Gastroesophageal sphincter (tissue), 4 donors: ENCODE data around the gene NOS1. TPM values are rescaled to one million over a fixed set of nuclear protein-coding genes. Genes with fewer than 3 reads are reported as not detected.

Source experiments
- ATAC-seq: fragments of 150-250 bp; one replicate; pipeline ENCODE4 v1.9.1; 2016; ENCODE audit warnings: mild to moderate bottlenecking, moderate library complexity
- H3K27ac ChIP-seq, 4 donors: fragments of 200-600 bp; sonication (generic) in 3 of 4; 1 replicate in 3 of 4; 2 replicates in 1 of 4; pipeline ENCODE4 v1.5.1; 2016 to 2019
- H3K27me3 ChIP-seq: fragments of 200-600 bp; sonication (generic); one replicate; pipeline ENCODE4 v1.5.1; 2019
- H3K36me3 ChIP-seq, 2 donors: fragments of 200-600 bp; sonication (generic); one replicate each; pipeline ENCODE4 v1.5.1; 2019; ENCODE audit warnings: control low read depth in 1 of 2
- H3K4me1 ChIP-seq, 3 donors: fragments of 200-600 bp; sonication (generic); 1 replicate in 2 of 3; 2 replicates in 1 of 3; pipeline ENCODE4 v1.5.1; 2016 to 2019; ENCODE audit warnings: control low read depth in 2 of 3
- H3K4me3 ChIP-seq, 2 donors: fragments of 200-600 bp; sonication (generic); one replicate each; pipeline ENCODE4 v1.5.1; 2019; ENCODE audit warnings: mild to moderate bottlenecking in 1 of 2, moderate library complexity in 1 of 2
- H3K9me3 ChIP-seq, 3 donors: fragments of 200-600 bp; sonication (generic); one replicate each; pipeline ENCODE4 v1.5.1; 2017 to 2019; ENCODE audit warnings: control low read depth in 2 of 3
- EP300 ChIP-seq: sonication (generic); formaldehyde crosslinking; IDR thresholded peaks from one replicate; pipeline ENCODE4 v1.6.1; 2017; ENCODE audit warnings: antibody characterized with exemption, mild to moderate bottlenecking
- POLR2A ChIP-seq, 2 donors: fragments of 450-650 bp; IDR thresholded peaks; one replicate each; pipeline ENCODE4 v1.6.1; 2017; ENCODE audit warnings: antibody characterized with exemption in 2 of 2, mild to moderate bottlenecking in 2 of 2, moderate library complexity in 1 of 2
- POLR2AphosphoS5 ChIP-seq: sonication (generic); formaldehyde crosslinking; IDR thresholded peaks from one replicate; pipeline ENCODE4 v1.6.1; 2017; ENCODE audit warnings: antibody characterized with exemption
- WGBS, 2 donors: methylation state at CpG; one replicate each; pipeline ENCODE4 v1.1.5; 2018; ENCODE audit warnings: low coverage in 1 of 2; 5-methylcytosine and 5-hydroxymethylcytosine counted together
- total RNA-seq, 4 donors: library from RNA; depleted of rRNA; stranded (reverse); fragments of >200 nt; gene quantifications; one replicate each; pipeline ENCODE4 v1.1.0, GENCODE V29; 2016
- TF ChIP-seq, protein P1 (sequence below), 4 experiments: fragments of 200-600 bp in 2 of 4; fragments of 450-650 bp in 2 of 4; sonication (generic) in 1 of 4; IDR thresholded peaks; one replicate each; pipeline ENCODE4 v1.5.1; 2017 to 2019; ENCODE audit warnings: antibody characterized with exemption in 4 of 4, mild to moderate bottlenecking in 2 of 4, moderate library complexity in 2 of 4

NOS1 gene
- total RNA-seq, 4 donors from 2014 or later, result 0.62 to 1.8 (median 1.4) TPM

DNA sequence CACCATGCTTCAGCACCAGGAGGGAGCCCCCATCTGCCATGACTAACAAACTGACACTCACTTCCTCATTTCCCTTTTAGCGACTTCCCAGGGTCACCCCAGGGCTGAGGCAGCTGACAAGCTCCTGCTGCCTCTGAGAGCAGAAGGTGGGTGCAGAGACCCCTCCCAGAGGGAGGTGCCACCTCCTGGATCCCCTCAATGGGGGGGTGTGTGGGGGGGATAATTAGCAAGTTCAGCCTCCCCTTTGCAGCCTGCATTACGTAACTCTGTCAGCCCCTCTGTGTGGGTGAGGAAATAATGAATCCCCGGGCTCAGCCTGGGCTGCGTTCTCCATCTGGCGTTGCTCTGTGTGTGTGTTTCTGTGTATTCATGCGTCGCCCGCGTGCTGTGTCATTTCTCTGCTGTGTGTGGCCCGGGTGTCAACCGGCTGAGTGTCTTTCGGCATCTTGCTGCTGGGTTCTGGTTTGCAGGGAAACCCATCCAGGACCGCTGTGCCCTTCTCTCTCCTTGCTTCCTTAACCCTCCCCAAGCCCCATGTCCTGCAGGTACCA, 28.0 kb downstream of the NOS1 start:
- TF ChIP-seq, protein P1, sequence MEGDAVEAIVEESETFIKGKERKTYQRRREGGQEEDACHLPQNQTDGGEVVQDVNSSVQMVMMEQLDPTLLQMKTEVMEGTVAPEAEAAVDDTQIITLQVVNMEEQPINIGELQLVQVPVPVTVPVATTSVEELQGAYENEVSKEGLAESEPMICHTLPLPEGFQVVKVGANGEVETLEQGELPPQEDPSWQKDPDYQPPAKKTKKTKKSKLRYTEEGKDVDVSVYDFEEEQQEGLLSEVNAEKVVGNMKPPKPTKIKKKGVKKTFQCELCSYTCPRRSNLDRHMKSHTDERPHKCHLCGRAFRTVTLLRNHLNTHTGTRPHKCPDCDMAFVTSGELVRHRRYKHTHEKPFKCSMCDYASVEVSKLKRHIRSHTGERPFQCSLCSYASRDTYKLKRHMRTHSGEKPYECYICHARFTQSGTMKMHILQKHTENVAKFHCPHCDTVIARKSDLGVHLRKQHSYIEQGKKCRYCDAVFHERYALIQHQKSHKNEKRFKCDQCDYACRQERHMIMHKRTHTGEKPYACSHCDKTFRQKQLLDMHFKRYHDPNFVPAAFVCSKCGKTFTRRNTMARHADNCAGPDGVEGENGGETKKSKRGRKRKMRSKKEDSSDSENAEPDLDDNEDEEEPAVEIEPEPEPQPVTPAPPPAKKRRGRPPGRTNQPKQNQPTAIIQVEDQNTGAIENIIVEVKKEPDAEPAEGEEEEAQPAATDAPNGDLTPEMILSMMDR (IDR thresholded peaks at IDR 0.05), result no peak
- TF ChIP-seq POLR2AphosphoS5 (no peak), EP300 (no peak), POLR2A (IDR thresholded peaks at IDR 0.05) (no peak)
- Histone ChIP-seq H3K4me1 (peaks cover 0 to 22% (median 4%) of the 10 kb centered on the region in 3 donors), H3K27me3 (peaks cover 85% of the 10 kb centered on the region), H3K27ac (no peak overlapping the region), H3K36me3 (no peaks in the 10 kb centered on the region), H3K9me3 (no peaks in the 10 kb centered on the region), H3K4me3 (no peak overlapping the region)
- 0 to 46% methylated on average over 1 to 10 of the region's 13 CpGs for WGBS, 2 donors
- no peak for ATAC-seq

DNA sequence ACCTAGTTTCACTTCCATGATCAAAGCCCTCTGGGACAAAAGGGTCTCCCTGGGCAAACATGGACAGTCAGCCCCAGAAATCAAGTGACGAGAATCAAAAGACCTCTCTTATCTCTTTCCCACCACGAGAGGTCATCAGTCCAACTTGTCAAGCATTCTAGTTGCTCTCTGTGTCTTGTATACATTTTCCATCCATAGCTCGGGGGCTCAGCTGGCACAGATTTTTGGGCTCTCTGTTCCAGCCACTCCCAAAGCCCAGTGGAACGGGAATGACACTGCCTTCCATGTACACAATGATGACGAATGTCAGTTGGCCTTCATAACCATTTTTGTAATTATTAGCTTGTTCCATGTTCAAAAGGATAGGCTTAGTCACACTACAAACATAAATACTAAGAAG, 29.7 kb downstream of the NOS1 start:
- Histone ChIP-seq H3K4me1 (peaks cover 0 to 22% (median 4%) of the 10 kb centered on the region in 3 donors), H3K9me3 (no peaks in the 10 kb centered on the region), H3K27ac (no peak overlapping the region), H3K4me3 (no peak overlapping the region), H3K27me3 (peaks cover 89% of the 10 kb centered on the region), H3K36me3 (no peaks in the 10 kb centered on the region)
- no peak for ATAC-seq
- WGBS, 2 donors, result 53 to 67% methylated on average over 5 of the region's 5 CpGs
- TF ChIP-seq EP300, result no peak
- TF ChIP-seq, protein P1 (IDR thresholded peaks at IDR 0.05), result no peak
- TF ChIP-seq POLR2AphosphoS5, result no peak
- no peak for TF ChIP-seq POLR2A (IDR thresholded peaks at IDR 0.05)

DNA sequence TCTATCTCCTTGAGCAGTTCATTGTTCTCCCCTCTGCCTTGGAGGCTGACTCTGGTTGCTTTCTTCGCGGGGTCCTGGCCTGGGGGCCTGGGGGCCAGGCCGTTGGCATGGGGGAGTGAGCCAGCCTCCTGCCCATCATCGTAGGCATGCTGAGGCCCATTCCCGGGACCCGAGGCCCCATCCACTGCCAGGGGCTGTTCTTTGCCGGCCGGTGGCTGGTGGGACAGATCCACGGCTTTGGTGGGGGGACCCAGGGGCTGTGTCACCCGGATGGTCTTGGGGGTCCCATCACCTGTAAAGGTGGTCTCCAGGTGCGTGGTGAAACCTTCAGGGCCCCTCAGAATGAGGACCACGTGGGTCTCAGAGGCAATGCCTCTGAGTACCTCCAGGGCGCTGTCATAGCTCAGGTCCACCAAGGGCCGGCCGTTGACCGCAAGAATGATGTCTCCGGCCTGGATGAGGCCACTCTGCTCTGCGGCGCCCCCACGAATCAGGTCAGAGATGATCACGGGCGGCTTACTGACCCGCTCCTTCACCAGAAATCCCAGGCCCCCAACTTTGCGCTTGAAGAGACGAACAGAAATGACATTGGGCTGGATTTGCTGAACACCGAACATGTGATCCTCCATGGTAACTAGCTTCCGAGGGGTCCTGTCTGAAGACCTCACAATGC, 30.8 kb downstream of the NOS1 start:
- Histone ChIP-seq H3K27ac (no peak overlapping the region), H3K4me3 (no peak overlapping the region), H3K9me3 (no peaks in the 10 kb centered on the region), H3K36me3 (no peaks in the 10 kb centered on the region), H3K4me1 (peaks cover 0 to 22% (median 4%) of the 10 kb centered on the region in 3 donors), H3K27me3 (peaks cover 84% of the 10 kb centered on the region)
- 85% methylated on average over 8 of the region's 27 CpGs; no CpG with 5 or more reads in 1 of the 2 donors for WGBS, 2 donors
- TF ChIP-seq POLR2AphosphoS5, result no peak
- TF ChIP-seq, protein P1 (IDR thresholded peaks at IDR 0.05), result no peak
- no peak for TF ChIP-seq POLR2A (IDR thresholded peaks at IDR 0.05)
- no peak for TF ChIP-seq EP300
- no peak for ATAC-seq

DNA sequence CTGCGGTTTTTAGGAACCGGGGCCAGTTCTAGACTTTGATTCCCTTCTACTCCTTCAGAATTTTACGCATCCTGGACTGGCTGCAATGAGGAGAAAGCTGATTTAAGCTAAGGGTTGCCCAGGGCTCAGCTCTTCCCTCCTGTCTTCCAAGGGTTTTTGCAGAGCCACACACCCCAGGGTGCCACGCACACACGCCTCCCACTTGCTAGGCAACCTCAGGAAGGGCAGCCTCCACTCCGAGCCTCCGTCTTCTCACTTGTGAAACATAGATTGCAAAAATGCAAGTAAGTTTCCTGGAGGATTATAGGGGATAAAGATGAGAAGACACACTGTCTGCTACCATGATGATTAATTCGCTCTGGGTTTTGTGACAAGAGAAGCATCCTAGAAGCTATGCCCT, 31.7 kb downstream of the NOS1 start:
- Histone ChIP-seq H3K27ac (no peak overlapping the region), H3K4me1 (peaks cover 0 to 15% (median 4%) of the 10 kb centered on the region in 3 donors), H3K4me3 (no peak overlapping the region), H3K27me3 (peaks cover 83% of the 10 kb centered on the region), H3K9me3 (no peaks in the 10 kb centered on the region), H3K36me3 (no peaks in the 10 kb centered on the region)
- ATAC-seq, result no peak
- 93 to 100% methylated on average over 4 of the region's 8 CpGs for WGBS, 2 donors
- no peak for TF ChIP-seq POLR2AphosphoS5
- TF ChIP-seq, protein P1 (IDR thresholded peaks at IDR 0.05), result no peak
- TF ChIP-seq EP300, result no peak
- TF ChIP-seq POLR2A (IDR thresholded peaks at IDR 0.05), result no peak
